H1 (cell line): ENCODE measurements around the gene DLX5. TPM values are rescaled to one million over a fixed set of nuclear protein-coding genes. Genes with fewer than 3 reads are reported as not detected.

ENCODE experiments used
- ASH2L ChIP-seq: fragments of 200-600, 300-600 bp; sonication (generic); IDR thresholded peaks from one replicate; pipeline ENCODE4 v1.7.1; 2017; ENCODE audit warnings: low read length
- BCL11A ChIP-seq, 2 experiments: IDR thresholded peaks; one replicate each; pipeline ENCODE4 v1.6.1; 2011; ENCODE audit warnings: low read depth in 2 of 2, low read length in 2 of 2, mild to moderate bottlenecking in 2 of 2
- CBX5 ChIP-seq: fragments of 300-800, 300-1000 bp; sonication (generic); IDR thresholded peaks from 2 replicates; pipeline ENCODE4 v1.7.1; 2016; ENCODE audit warnings: antibody characterized with exemption, low read length, low read depth
- CHD2 ChIP-seq: IDR thresholded peaks from 2 replicates; pipeline ENCODE4 v1.6.1; 2012; ENCODE audit warnings: low read length, improper control_type of control experiment
- CTBP2 ChIP-seq: IDR thresholded peaks from 2 replicates; pipeline ENCODE4 v1.7.0; 2011; ENCODE audit warnings: borderline replicate concordance, mild to moderate bottlenecking, moderate library complexity, mixed read lengths, low read length; ENCODE audit not compliant: insufficient read depth, insufficient read length
- EGR1 ChIP-seq: IDR thresholded peaks from 2 replicates; pipeline ENCODE4 v1.6.1; 2011; ENCODE audit warnings: low read depth, low read length, borderline replicate concordance
- EZH2 ChIP-seq: fragments of 200-600 bp; sonication (generic); IDR thresholded peaks from 2 replicates; pipeline ENCODE4 v1.7.1; 2012; ENCODE audit warnings: low read depth, mild to moderate bottlenecking, moderate library complexity, low read length, inconsistent platforms; ENCODE audit not compliant: severe bottlenecking
- HDAC2 ChIP-seq, 2 experiments: fragments of 300-600 bp in 1 of 2; sonication (generic) in 1 of 2; IDR thresholded peaks; 2 replicates each; pipeline ENCODE4 v1.6.1; 2011 to 2012; ENCODE audit warnings: low read depth in 2 of 2, low read length in 2 of 2, mild to moderate bottlenecking in 2 of 2, moderate library complexity in 2 of 2, borderline replicate concordance in 1 of 2, inconsistent platforms in 1 of 2
- HDAC6 ChIP-seq: IDR thresholded peaks from one replicate; pipeline ENCODE4 v1.7.1; 2012; ENCODE audit warnings: low read depth, mild to moderate bottlenecking, inconsistent platforms, low read length, moderate library complexity
- JUN ChIP-seq: IDR thresholded peaks from 2 replicates; pipeline ENCODE4 v1.6.1; 2011; ENCODE audit warnings: low read depth, mild to moderate bottlenecking, improper control_type of control experiment, low read length
- MAFK ChIP-seq: IDR thresholded peaks from 2 replicates; pipeline ENCODE4 v1.6.1; 2012; ENCODE audit warnings: low read depth, mild to moderate bottlenecking, improper control_type of control experiment, low read length
- NRF1 ChIP-seq: IDR thresholded peaks from 2 replicates; pipeline ENCODE4 v1.6.1; 2011; ENCODE audit warnings: mild to moderate bottlenecking, low read depth, low read length, improper control_type of control experiment
- POU5F1 ChIP-seq: IDR thresholded peaks from 2 replicates; pipeline ENCODE4 v1.6.1; 2011; ENCODE audit warnings: low read depth, mild to moderate bottlenecking, low read length, moderate library complexity
- RBBP5 ChIP-seq: IDR thresholded peaks from 2 replicates; pipeline ENCODE4 v1.7.1; 2012; ENCODE audit warnings: low read depth, mild to moderate bottlenecking, inconsistent platforms, low read length, moderate library complexity, borderline replicate concordance
- SIN3A ChIP-seq, 2 experiments: IDR thresholded peaks in 1 of 2; conservative IDR thresholded peaks in 1 of 2; 2 replicates each; pipeline ENCODE4 v1.6.1; 2011 to 2012; ENCODE audit warnings: low read length in 2 of 2, improper control_type of control experiment in 1 of 2, low read depth in 1 of 2, mild to moderate bottlenecking in 1 of 2
- SP1 ChIP-seq: IDR thresholded peaks from 2 replicates; pipeline ENCODE4 v1.6.1; 2011; ENCODE audit warnings: low read depth, low read length
- SP2 ChIP-seq: IDR thresholded peaks from 2 replicates; pipeline ENCODE4 v1.6.1; 2012; ENCODE audit warnings: mild to moderate bottlenecking, low read length, inconsistent platforms
- SP4 ChIP-seq: IDR thresholded peaks from 2 replicates; pipeline ENCODE4 v1.6.1; 2012; ENCODE audit warnings: low read length, inconsistent platforms
- SRF ChIP-seq: IDR thresholded peaks from 2 replicates; pipeline ENCODE4 v1.6.1; 2011; ENCODE audit warnings: mild to moderate bottlenecking, low read depth, low read length, moderate library complexity
- TAF1 ChIP-seq: IDR thresholded peaks from 2 replicates; pipeline ENCODE4 v1.6.1; 2011; ENCODE audit warnings: mild to moderate bottlenecking, low read depth, low read length
- YY1 ChIP-seq: IDR thresholded peaks from 2 replicates; pipeline ENCODE4 v1.6.1; 2011; ENCODE audit warnings: low read depth, mild to moderate bottlenecking, low read length
- ZNF274 ChIP-seq: IDR thresholded peaks from 2 replicates; pipeline ENCODE4 v1.7.0; 2012; ENCODE audit warnings: low read length, borderline replicate concordance; ENCODE audit errors: extremely low read depth
- polyA plus RNA-seq, 7 experiments: library from polyadenylated mRNA; depleted of rRNA in 3 of 7; stranded (reverse) in 5 of 7; unstranded in 2 of 7; fragments of >200 nt in 5 of 7; fragments of 200-250 nt in 2 of 7; gene quantifications; 1 replicate in 5 of 7; 2 replicates in 1 of 7; 4 replicates in 1 of 7; pipeline versions ENCODE4 v1.2.1 to v1.2.3, GENCODE V29; 2011 to 2013; ENCODE audit warnings: missing spikeins in 2 of 7, mixed read lengths in 2 of 7
- total RNA-seq: library from RNA; stranded (reverse); fragmentation: NEBNext Ultra II Directional; extraction: Animal tissue kit (Norgen Biotek cat#: 25700); gene quantifications from 2 replicates; pipeline ENCODE4 v1.2.1, GENCODE V29; 2021
- TF ChIP-seq, protein P1 (sequence below): IDR thresholded peaks from 2 replicates; pipeline ENCODE4 v1.6.1; 2012; ENCODE audit warnings: inconsistent platforms
- TF ChIP-seq, protein P2 (sequence below): IDR thresholded peaks from 2 replicates; pipeline ENCODE4 v1.6.1; 2011; ENCODE audit warnings: low read length, improper control_type of control experiment

The DLX5 gene
- total and polyA plus RNA-seq, 2 of the 8 experiments (the other 6 are each of a cell fraction or from before 2014, with no cell fraction given) = not detected

DNA sequence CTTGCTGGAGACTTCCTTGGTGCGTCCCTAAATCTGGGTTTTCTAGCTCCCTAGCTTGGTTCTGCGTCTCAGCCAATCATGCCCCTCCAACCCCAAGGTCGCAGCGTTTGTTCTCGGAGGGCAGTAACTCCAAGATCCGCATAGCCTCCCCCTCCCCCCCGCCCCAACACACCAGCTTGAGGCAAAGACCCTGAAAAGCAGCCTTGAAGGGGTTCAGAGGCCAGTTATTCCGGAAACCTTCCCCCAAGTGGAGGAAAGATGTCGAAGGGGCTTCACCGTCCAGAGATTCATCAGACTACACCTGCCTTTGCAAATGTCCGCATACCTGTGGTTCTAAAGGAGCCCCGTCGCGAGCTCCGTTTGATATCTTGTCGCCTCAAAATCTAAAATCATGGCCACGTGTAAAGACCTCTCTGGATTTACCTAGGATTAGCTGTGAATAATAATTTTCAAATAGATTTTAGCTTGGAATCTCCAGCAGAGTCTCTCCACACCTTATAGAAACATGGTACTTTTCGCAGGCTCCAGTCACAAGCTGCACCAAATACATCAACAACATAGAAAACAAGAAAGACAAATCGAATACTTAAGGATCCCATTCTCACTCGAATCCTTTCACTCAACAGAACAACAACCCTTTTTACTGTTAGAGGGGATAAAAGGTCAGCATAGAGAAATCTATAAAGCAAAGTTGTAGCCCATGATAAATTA, 11.3 kb downstream of the DLX5 start (continued):
- TF ChIP-seq SIN3A (conservative IDR thresholded peaks at IDR 0.05 in 1 of 2, IDR thresholded peaks at IDR 0.05 in 1 of 2; ENCODE audit: low read depth in 1 of 2, low read length in 2 of 2) (no peak), TAF1 (no peak), JUN (no peak), EZH2 (peak; percentile 33), BCL11A (IDR thresholded peaks at IDR 0.05; ENCODE audit: low read depth in 2 of 2, low read length in 2 of 2) (no peak), CHD2 (no peak), ZNF274 (no peak), MAFK (no peak), EGR1 (no peak), SP2 (no peak), NRF1 (no peak), HDAC6 (no peak), SRF (no peak), ASH2L (no peak), SP1 (0 out of 2 replicates have a peak, but pooled peaks have one; percentile 30), CTBP2 (no peak), SP4 (no peak), YY1 (no peak), RBBP5 (no peak), CBX5 (no peak), POU5F1 (no peak), HDAC2 (IDR thresholded peaks at IDR 0.05; ENCODE audit: borderline replicate concordance in 1 of 2, low read depth in 2 of 2, low read length in 2 of 2) (no peak)
- TF ChIP-seq, protein P1, sequence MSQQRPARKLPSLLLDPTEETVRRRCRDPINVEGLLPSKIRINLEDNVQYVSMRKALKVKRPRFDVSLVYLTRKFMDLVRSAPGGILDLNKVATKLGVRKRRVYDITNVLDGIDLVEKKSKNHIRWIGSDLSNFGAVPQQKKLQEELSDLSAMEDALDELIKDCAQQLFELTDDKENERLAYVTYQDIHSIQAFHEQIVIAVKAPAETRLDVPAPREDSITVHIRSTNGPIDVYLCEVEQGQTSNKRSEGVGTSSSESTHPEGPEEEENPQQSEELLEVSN = no peak
- TF ChIP-seq, protein P2, sequence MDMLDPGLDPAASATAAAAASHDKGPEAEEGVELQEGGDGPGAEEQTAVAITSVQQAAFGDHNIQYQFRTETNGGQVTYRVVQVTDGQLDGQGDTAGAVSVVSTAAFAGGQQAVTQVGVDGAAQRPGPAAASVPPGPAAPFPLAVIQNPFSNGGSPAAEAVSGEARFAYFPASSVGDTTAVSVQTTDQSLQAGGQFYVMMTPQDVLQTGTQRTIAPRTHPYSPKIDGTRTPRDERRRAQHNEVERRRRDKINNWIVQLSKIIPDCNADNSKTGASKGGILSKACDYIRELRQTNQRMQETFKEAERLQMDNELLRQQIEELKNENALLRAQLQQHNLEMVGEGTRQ = no peak
